ENCODE data around the gene WBP1. TPM values are rescaled to one million over a fixed set of nuclear protein-coding genes. Genes with fewer than 3 reads are reported as not detected.
"Not testable (repeated sequence)": the region's sequence is repeated elsewhere in the genome, so short reads cannot be mapped to it uniquely, and the experiment has no call there.

Gene WBP1
- polyA plus RNA-seq, 4 donors, result 68.7 to 119 (median 98.4) TPM

DNA sequence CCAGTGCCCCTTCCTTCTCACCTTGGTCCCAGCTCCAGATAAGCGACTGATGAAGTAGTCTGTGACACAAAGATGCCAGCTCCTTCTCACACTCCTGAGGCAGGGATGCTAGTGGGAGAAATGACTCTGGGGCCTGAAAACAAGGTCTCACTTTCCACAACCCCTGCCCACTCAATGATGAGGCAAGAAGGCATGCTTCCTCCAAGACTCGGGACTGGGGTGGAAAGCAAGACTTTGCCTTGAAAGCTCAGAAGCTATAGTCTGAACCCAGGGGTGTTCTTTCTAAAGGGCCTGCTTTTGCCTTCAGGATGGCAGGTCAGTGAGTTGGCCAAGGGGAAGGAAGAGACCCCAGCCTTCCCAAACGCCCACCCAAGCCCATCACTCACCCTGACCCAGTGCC, 23.2 kb downstream of the WBP1 start:
- DNase-seq (ENCODE audit: low read depth in 4 of 4, low spot score in 3 of 4), result no peak

DNA sequence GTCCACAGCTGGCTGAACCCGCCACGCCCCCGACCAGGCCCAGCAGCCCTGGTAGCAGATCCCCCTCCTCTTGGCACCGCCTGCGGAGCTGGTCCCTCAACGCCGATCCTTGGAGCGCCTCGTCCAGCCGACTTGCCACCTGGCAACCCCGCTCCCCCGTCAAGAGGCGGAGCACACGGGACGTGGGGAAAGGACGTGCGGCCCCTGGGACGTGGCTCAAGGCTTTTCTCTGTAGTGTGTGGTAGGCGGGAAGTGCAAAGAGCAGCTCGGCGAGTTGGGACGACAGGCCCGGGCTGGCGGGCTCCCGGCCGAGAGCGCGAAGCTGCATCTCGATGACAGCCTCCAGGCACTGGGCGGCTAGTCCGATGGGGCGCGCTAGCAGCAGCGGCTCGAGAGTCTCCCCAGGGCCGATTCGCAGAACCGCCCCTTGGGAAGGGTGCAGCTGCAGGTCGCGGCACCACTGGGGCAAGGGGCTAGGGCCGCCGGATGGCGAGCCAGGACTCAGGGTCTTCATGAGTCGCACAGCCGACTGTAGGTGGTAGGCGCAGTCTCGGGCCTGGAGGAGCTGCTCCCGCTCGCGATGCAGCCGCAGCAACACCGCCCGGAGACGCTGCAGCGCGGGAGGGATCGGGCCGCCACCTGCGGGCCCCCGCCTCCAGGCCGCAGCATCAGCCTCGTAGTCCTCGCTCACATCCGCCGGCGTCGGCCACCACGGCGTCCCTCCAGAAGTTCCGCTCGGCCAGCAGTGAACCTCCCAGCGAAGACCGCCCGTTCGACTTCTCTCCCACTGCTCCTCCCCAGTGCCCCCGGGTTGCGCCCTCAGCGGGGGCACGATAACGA, 23.9 kb downstream of the WBP1 start:
- DNase-seq (ENCODE audit: low read depth in 4 of 4, low spot score in 3 of 4), result no peak

DNA sequence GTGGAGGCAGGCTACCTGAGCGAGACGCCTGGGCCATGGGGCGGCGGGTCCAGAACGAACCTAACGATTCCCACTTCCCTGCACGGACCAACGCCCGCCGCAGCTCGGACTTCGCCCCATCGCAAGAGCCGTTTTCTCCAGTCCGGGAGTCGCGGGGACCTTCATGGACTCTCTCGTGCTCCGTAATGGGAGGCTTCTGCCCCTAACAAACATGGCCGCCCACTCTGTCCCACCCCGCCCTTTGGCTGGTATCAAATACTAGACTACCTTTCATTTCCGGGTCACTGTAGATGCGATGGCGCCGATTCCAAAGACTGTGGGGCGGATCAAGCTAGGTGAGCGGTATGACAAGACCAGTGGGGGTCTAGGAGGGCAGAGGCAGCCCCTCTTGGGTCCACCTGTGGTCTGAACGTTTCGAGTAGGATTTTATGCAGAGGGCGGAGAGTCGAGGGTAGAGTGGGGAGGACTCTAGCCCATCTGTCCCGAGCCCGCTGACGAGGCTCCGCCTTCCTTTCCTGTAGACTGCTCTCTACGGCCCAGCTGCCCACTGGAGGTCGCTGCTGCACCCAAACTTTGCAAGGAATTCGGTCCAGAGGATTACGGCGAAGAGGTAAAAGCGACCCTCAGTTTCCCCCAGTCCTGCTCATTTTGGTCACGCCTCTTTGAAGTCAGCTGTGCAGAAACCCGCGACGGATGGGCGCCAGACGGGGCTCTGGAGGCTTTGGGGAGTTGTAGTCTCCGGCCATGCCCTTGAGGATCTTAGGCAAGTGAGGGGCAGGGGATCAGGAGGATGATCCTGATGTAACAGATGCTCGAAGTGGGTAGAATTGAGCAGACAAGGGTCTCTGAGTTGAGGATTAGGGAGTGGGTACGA, 24.8 kb downstream of the WBP1 start, which contains the start of the genes CCDC142 and TTC31:
Gene CCDC142, minus strand, starts transcription at position 198 of the 874 bp plus-strand sequence. Its CDS starts 161 bp downstream, at position 37.
Gene TTC31, plus strand, starts transcription at position 281 of the 874 bp plus-strand sequence. Its CDS starts 15 bp downstream, at position 296.
- peak; percentile 92 to 96 (median 93) for DNase-seq (ENCODE audit: low read depth in 4 of 4, low spot score in 3 of 4)

DNA sequence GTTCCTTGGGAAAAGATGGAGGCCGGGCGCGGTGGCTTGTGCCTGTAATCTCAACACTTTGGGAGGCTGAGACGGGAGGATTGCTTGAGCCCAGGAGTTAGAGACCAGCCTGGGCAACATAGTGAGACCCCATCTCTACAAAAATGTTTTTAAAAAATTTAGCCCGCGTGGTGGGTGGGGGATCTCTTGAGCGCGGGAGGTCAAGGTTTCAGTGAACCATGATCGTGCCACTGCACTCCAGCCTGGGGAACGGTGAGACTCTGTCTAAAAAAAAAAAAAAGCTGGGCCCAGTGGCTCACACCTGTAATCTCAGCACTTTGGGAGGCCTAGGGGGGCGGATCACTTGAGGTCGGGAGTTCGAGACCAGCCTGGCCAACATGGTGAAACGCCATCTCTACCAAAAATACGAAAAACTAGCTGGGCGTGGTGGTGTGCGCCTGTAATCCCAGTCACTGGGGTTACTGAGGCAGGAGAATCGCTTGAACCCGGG, 25.5 kb downstream of the WBP1 start:
- DNase-seq (ENCODE audit: low read depth in 4 of 4, low spot score in 3 of 4), result not testable (repeated sequence)

DNA sequence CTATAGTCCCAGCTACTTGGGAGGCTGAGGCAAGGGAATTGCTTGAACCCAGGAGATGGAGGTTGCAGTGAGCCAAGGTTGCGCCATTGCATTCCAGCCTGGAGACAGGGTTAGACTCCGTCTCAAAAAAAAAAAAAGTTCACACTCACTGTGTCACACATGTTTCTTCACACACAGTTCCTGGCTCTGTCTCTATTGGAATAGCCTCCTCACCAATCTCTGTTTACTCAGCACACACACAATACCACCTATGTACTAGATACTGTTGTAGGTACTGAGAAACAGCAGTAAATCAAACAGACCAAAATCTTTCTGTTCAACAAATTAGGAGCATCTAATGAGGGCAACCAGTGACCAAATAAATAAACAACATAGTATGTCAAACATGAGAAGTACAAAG, 27.9 kb downstream of the WBP1 start:
- DNase-seq (ENCODE audit: low read depth in 4 of 4, low spot score in 3 of 4), result no peak

DNA sequence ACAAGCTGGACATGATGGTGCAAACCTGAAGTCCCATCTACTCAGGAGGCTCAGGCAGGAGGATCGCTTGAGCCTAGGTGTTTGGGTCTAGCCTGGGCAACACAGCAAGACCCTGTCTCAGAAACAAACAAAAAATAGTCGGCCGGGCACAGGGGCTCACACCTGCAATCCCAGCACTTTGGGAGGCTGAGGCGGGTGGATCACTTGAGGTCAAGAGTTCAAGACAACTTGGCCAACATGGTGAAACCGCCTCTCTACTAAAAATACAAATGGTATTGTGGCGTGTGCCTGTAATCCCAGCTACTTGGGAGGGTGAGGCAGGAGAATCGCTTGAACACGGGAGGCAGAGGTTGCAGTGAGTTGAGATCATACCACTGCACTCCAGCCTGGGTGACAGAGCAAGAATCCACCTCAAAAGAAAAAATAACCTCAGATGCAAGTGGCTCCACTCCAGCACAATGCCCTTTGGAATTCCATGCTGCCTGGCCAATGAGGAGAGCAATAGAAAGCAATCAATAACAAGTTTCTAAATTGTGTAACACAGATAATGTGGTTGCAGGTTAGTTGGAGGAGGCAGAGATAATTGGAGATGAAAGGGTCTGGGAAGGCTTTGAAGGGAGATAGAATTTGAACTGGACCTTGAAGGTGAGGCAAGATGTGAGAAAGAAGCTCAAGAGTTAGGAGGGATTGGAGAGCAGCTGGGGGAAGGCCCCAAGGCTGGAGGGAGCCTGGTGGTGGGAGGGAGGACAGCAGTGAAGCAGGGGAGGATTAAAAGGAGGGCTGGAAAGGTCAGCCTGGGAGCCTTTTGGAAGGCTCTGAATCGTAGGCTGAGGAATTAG, 30.6 kb downstream of the WBP1 start:
- no peak for DNase-seq (ENCODE audit: low read depth in 4 of 4, low spot score in 3 of 4)

DNA sequence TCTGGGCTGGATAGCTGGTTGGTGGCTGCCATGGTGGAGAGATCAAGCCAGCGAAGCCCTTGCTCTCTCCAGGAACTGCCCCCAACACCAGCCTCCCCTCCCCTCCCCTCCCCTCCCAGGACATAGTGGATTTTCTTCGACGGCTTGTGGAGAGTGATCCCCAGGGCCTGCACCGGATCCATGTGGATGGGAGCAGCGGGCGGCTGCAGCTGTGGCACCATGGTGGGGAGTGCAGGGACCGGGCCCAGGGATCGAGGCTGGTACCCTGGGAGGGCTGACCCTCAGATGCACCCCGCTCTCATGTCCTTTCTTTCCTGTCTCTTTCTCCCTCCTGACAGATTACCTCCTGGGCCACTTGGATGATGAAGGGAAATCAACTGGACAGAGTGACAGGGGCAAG, 31.7 kb downstream of the WBP1 start:
- DNase-seq (ENCODE audit: low read depth in 4 of 4, low spot score in 3 of 4), result no peak

DNA sequence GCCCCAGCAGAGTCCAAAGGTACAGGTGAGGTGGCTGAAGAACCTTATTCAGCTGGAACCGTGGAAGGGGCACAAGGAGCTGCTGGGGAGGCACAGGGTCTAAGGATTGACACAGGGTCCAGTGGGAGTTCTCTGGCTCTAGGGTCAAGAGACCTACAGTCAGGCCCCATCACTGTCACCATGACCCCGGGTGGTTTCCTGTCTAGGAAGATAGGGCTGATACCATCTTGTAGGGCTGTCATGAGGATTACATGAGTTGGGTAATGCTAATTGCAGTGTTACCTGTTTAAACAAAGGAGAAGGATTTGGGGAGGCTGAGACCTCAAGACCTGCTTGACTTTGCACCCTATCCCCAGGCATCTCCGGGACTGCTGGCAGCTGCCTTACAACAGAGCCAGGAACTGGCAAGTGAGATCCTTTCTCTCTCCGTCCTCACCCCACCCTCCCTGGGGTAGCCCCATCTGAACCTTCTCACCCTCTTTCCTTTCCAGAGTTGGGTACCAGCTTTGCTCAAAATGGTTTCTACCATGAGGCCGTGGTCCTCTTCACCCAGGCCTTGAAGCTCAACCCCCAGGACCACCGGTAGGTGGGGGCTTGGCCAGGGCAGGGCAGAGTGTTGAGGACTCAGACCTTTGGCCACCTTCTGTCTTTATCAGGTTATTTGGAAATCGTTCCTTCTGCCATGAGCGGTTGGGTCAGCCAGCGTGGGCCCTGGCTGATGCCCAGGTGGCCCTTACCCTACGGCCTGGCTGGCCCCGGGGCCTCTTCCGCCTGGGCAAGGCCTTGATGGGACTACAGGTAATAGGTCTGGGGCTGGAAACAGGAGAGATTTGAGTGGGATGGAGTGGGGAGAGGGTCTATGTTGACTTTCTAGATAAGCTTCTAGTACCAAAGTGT, 33.7 kb downstream of the WBP1 start:
- no peak for DNase-seq (ENCODE audit: low read depth in 4 of 4, low spot score in 3 of 4)

DNA sequence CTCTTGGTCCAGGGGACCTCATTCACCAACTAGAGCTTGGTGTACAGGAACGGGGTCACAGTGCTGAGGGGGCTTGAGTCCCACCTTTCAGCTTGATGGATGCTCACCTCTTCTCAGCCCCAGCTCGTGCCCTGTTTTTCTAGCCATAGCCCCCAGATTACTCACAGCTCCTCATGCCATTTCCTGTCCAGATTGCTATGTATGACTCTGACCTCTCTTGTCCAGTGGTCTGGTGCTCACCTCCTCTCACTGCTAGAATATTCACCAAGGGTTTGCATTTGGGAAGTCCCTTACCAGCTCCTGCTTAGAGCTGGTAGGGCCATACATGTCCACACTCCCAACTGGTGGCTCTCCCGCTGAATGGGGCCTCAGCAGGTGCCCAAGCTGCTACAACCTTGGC, 35.3 kb downstream of the WBP1 start:
- DNase-seq (ENCODE audit: low read depth in 4 of 4, low spot score in 3 of 4), result no peak

DNA sequence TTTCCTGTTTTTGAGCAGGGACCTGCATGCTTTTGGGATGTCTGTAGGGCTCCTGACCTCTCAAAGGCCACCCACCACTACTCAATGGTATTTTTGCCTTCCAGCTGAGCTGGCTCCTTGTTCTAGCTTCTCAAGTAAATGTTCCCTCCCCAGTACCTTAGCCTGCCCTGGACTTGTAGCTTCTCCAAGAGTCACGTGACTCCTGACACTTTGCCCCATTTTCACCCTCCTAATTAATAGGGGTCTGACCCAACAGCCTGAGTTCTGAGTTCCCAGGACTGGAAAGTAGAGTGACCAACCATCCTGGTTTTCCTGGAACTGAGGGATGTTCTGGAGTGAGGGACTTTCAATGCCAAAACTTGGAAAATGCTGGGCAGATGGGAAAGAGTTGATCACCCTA, 37.2 kb downstream of the WBP1 start:
- no peak for DNase-seq (ENCODE audit: low read depth in 4 of 4, low spot score in 3 of 4)

DNA sequence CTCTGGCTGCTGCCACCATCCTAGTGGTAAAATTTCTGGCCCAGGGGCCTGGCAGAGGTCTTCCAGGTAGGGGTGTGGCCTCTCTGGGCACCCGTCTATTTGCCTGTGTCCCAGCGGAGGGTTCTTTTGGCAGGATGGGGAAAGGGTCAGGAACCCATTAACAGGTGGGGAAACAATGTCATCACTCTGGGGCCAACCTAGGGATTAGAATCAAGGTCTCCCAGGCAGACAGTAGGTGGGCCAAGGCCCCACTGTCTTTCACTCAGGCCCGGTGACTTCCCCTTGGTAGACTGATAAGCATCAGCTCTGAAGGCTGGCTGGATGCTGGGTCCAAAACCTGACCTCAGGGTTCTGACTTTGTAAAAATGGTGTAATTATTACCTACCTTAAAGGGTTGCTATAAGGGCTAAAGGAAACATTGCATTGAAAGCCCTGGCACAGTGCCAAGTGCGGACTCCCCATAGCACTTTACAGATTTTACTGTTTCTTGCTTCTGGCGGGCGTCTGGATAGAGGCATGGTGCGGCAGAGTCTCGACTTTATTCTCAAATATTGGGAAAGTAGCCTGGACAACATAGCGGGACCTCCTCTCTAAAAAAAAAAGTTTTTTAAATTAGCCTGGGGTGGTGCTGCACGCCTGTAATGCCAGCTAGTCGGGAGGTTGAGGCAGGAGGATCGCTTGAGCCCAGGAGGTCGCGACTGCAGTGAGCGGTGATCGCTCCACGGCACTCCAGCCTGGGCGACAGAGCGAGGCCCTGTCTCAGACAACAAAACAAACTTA, 38.9 kb downstream of the WBP1 start:
- DNase-seq (ENCODE audit: low read depth in 4 of 4, low spot score in 3 of 4), result no peak

DNA sequence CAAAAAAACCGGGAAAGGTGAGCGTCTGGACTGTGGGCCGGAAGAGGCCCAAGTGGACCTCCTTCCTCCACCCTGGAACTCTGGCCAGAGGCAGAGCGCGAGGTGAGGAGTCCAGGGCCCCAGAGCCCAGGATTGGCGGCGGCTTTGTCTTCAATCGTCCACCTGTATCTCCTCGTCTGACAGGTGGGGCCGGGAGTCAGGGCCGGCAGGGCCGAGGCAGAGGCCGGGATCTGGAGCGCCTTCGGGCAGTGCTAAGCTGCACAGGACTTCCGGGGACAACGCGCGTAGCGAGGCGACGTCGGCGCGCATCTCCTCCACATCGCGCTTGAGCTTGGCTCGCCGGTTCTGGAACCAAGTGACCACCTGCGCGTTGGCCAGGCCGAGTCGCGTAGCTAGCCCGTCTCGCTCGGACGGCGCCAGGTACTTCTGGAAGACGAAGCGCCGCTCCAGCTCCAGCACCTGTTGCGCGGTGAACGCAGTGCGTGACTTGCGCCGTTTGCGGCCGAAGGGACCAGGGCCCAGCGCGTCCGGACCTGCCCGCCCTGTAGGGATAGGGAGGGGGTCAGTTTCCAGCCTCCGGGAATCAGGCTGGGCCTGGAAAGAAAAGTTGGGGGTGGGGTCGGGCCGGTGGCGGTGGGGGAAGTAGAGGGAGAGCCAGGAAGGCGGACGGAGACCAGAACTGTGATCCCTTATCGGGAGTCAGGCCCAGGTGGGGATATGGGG, 39.7 kb downstream of the WBP1 start:
- DNase-seq (ENCODE audit: low read depth in 4 of 4, low spot score in 3 of 4), result no peak

DNA sequence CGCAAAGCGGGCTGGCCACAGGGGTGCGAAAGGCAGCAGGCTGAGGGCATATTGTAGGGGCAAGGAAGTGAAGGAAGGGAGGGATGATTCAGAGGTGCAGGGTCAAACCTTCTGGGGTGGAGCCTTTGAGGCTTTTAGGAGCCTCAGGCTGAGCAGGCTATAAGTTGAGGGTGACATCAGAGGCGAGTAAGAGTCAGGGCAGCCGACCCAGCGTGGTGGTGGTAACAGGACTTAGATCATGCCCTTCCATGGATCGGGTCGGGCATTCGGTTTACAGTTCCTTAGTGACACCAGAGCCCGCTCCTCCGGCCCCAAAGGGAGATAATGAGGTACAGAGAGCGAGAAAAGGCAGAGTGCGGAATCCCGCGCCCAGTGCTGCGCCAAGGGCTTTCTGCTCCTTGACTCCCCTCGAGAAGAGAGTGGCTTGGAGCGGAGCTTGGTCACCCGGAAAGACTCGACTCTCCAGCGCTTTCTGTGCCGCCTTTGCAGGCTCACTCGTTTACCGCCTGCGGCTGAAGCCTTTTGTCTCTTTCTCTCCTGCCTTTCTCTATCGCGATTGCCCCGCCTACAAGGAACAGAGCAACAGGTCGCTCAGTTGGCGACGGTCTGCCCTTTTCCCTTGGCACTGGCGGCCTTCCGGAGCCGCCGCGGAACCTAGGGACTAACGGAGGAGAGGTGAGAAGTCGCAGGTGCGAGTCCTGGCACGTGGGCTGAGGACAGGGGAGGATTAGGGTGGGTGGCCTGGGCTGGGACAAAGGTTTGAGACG, 40.4 kb downstream of the WBP1 start:
- DNase-seq (ENCODE audit: low read depth in 4 of 4, low spot score in 3 of 4), result no peak

DNA sequence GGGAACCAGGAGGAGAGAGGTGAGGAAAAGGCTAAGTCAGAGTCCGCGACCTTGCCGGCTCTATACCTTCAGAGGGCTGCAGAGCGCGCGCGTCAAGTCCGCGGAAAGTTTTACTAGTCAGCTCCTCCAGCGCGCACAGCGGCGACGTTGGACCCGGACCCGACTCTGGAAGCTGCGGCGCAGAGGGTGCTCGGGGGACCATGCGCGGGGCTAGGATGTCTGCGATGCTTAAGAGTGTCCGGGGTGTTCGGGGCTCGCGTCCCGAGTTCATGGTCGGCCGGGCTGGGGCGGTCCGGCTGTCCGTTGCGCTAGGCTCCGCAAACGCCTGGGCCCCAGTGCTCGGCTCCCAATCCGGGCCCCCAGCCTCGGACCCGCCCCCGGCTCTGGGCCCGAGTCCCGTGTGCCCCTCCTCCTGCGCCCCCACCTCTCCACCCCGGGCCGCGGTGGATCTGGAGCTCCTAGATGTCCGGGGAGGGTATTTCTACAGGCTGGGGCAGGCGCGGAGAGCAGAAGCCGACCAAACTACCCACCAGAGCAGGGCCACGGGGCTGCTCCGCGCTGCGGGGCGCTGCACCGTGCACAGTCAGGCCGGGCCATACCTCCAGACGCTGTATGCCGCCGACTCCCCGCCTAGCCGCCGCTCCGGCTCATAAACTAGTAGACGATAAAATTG, 41.2 kb downstream of the WBP1 start, which contains the start of gene LBX2:
Gene LBX2, minus strand, starts transcription at position 337 of the 673 bp plus-strand sequence. Its CDS starts 66 bp downstream, at position 271.
- no peak for DNase-seq (ENCODE audit: low read depth in 4 of 4, low spot score in 3 of 4)

DNA sequence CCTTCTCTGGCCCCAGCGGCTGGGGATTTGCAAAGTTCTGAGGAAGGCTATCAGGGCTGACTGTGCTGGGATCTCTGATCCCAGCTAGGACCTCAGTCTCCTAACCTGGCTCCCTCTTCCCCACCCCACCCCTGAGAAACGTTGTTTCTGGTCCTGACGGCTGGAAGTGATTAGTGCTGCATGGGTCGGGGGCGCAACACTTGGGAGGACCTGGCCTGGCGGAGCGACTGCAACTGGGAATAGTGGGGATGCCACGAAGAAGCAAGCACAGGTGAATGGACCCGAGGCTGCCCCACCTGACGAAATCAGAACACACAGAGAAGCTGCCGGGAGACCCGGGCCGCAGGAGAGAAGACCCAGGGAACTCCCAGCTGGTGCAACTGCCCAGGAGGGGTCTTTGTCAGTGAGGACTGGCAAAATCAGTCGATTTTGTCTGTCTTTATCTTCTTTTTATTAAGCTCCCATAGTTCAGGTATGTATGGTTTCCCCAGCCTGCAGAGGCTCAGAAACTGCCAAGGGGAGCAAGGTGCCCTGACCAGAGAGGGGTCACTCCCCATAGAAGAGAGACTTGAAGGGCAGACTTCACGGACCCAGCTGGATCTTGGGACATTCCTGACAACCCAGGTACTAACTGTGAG, 41.8 kb downstream of the WBP1 start:
- DNase-seq (ENCODE audit: low read depth in 4 of 4, low spot score in 3 of 4), result no peak

DNA sequence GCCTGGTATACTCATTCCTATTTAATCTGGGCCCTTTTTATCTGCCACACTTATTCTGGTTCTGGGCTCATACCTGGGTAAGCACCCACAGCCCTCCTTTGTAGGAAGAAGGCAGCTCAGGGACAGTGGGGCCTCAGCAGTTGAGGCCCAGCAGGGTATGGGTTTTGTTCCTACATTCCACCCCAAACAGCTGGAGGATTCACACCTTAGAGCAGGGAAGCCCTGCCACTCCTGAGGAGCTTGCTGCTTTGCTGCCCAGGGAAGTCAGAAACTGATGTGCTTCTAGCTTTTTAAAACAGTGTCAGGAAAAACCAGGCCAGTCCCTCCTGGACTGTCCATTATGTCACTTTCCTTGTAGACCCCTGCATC, 42.3 kb downstream of the WBP1 start:
- no peak for DNase-seq (ENCODE audit: low read depth in 4 of 4, low spot score in 3 of 4)
